A673 (cell line): ENCODE results near the gene ZBTB25. TPM values are rescaled to one million over a fixed set of nuclear protein-coding genes. Genes with fewer than 3 reads are reported as not detected.

ENCODE experiments used
- BruUV-seq: library from RNA; stranded (reverse); fragments of 400-500 nt; replicated peaks from 2 replicates; lab custom pipeline; 2021; lab: Mats Ljungman, UMichigan
- CTCF ChIA-PET: fragments of 300-600 bp; sonication (Branson Sonifier 250); formaldehyde crosslinking; loops from one replicate; lab custom pipeline; 2022; ENCODE audit warnings: antibody characterized with exemption; lab: Charles Lee
- POLR2A ChIA-PET: fragments of 300-600 bp; sonication (Branson Sonifier 250); formaldehyde crosslinking; loops from one replicate; lab custom pipeline; 2022; ENCODE audit warnings: antibody characterized with exemption; ENCODE audit not compliant: low non-redundant PET; lab: Charles Lee
- DNase-seq: peaks from one replicate; pipeline ENCODE4 v3.0.0-alpha.2; 2015; ENCODE audit warnings: low spot score
- H3K27ac ChIP-seq: fragments of 200-600 bp; sonication (generic); 2 replicates; pipeline ENCODE4 v1.5.1; 2016; ENCODE audit warnings: mixed run types, low read depth, mild to moderate bottlenecking, mixed read lengths, antibody characterized with exemption, low read length; ENCODE audit not compliant: poor library complexity, severe bottlenecking
- H3K27me3 ChIP-seq: fragments of 200-600 bp; sonication (generic); replicated peaks from 2 replicates; pipeline ENCODE4 v1.6.1; 2017; ENCODE audit warnings: mixed run types, low read depth, mild to moderate bottlenecking, mixed read lengths, antibody characterized with exemption, low read length; ENCODE audit not compliant: insufficient read depth, poor library complexity
- H3K36me3 ChIP-seq: fragments of 200-600 bp; sonication (generic); 2 replicates; pipeline ENCODE4 v1.6.1; 2016; ENCODE audit warnings: mixed run types, mild to moderate bottlenecking, mixed read lengths, antibody characterized with exemption, low read length; ENCODE audit not compliant: insufficient read depth, poor library complexity, severe bottlenecking
- H3K4me1 ChIP-seq: fragments of 200-600 bp; sonication (generic); 2 replicates; pipeline ENCODE4 v1.6.1; 2017; ENCODE audit warnings: mixed run types, mild to moderate bottlenecking, mixed read lengths, antibody characterized with exemption, low read length; ENCODE audit not compliant: insufficient read depth, poor library complexity, severe bottlenecking
- H3K4me3 ChIP-seq: fragments of 200-600 bp; sonication (generic); 2 replicates; pipeline ENCODE4 v1.5.1; 2016; ENCODE audit warnings: low read depth, mixed run types, mild to moderate bottlenecking, mixed read lengths, low read length; ENCODE audit not compliant: poor library complexity, severe bottlenecking
- H3K9me3 ChIP-seq: fragments of 200-600 bp; sonication (generic); 2 replicates; pipeline ENCODE4 v1.6.1; 2016; ENCODE audit warnings: mixed run types, low read depth, mild to moderate bottlenecking, mixed read lengths, antibody characterized with exemption, low read length; ENCODE audit not compliant: poor library complexity, severe bottlenecking
- CTCF ChIP-seq: fragments of 300-800, 200-600 bp; sonication (generic); conservative IDR thresholded peaks from 2 replicates; pipeline ENCODE4 v1.5.1; 2017; ENCODE audit warnings: low read depth, mild to moderate bottlenecking, antibody characterized with exemption, low read length, moderate library complexity, mixed read lengths
- EZH2 ChIP-seq: fragments of 200-600 bp; sonication (generic); IDR thresholded peaks from 2 replicates; pipeline ENCODE4 v1.6.1; 2017; ENCODE audit warnings: borderline replicate concordance, low read depth, mild to moderate bottlenecking, mixed read lengths, antibody characterized with exemption, low read length; ENCODE audit not compliant: poor library complexity, severe bottlenecking
- intact Hi-C: fragments of 100-400 bp; cut with micrococcal nuclease; formaldehyde crosslinking; loops from one replicate; pipeline ENCODE4 v1.10.0; 2022; ENCODE audit not compliant: unreplicated experiment
- total RNA-seq: library from RNA; stranded (reverse); gene quantifications from 2 replicates; pipeline ENCODE4 v1.2.3, GENCODE V29; 2021

Gene ZBTB25
- total RNA-seq, 1 experiment from 2014 or later, result 11.3 TPM

- CTCF ChIA-PET, result no interaction called here
- Histone ChIP-seq H3K27ac (no peak overlapping the region), H3K4me3 (no peak overlapping the region), H3K9me3 (no peaks in the 10 kb centered on the region), H3K27me3 (no peaks in the 10 kb centered on the region), H3K4me1 (no peaks in the 10 kb centered on the region), H3K36me3 (peaks cover 27% of the 10 kb centered on the region)
- intact Hi-C loops, result no loop called here
- no TSS peak for BruUV-seq
- no peak for DNase-seq
- POLR2A ChIA-PET, result interaction anchor here (0.5 kb wide), 1 partner anchor 56 kb away, joined by 3 read pairs; no protein-coding TSS in a partner anchor
- TF ChIP-seq EZH2, result no peak
- no peak for TF ChIP-seq CTCF
These were observed 93.4 kb downstream of the ZBTB25 start for GRCh38 chr14:64410084-64410774.

- TF ChIP-seq CTCF (no peak), EZH2 (no peak)
- H3K4me1 ChIP-seq, result no peaks in the 10 kb centered on the region
- intact Hi-C loops, result no loop called here
- CTCF ChIA-PET, result no interaction called here
- H3K27me3 ChIP-seq, result no peaks in the 10 kb centered on the region
- H3K9me3 ChIP-seq, result no peaks in the 10 kb centered on the region
- H3K4me3 ChIP-seq, result no peak overlapping the region
- POLR2A ChIA-PET, result interaction anchor here (0.5 kb wide), 1 partner anchor 57 kb away, joined by 3 read pairs; no protein-coding TSS in a partner anchor
- no peak overlapping the region for H3K27ac ChIP-seq
- BruUV-seq, result no TSS peak
- no peak for DNase-seq
- H3K36me3 ChIP-seq, result peaks cover 22% of the 10 kb centered on the region
These were observed 94.3 kb downstream of the ZBTB25 start for GRCh38 chr14:64409126-64409920.

- Histone ChIP-seq H3K36me3 (peaks cover 33% of the 10 kb centered on the region), H3K9me3 (no peaks in the 10 kb centered on the region), H3K27ac (no peak overlapping the region), H3K4me1 (no peaks in the 10 kb centered on the region), H3K4me3 (no peak overlapping the region), H3K27me3 (no peaks in the 10 kb centered on the region)
- CTCF ChIA-PET, result no interaction called here
- POLR2A ChIA-PET, result no interaction called here
- no peak for DNase-seq
- BruUV-seq, result no TSS peak
- intact Hi-C loops, result no loop called here
- TF ChIP-seq CTCF, result no peak
- no peak for TF ChIP-seq EZH2
These were observed 96.3 kb downstream of the ZBTB25 start for GRCh38 chr14:64407329-64407728.
